OCI-LY7 (cell line): ENCODE measurements around the gene TBX15.

ENCODE experiments used
- EZH2phosphoT487 ChIP-seq: fragments of 200-600 bp; sonication (generic); IDR thresholded peaks from 2 replicates; pipeline ENCODE4 v1.6.1; 2018; ENCODE audit warnings: low read depth, borderline replicate concordance, mild to moderate bottlenecking, mixed run types, antibody characterized with exemption, low read length, moderate library complexity, mixed read lengths
- TF ChIP-seq, protein P1 (sequence below): fragments of 200-600 bp; sonication (generic); conservative IDR thresholded peaks from 2 replicates; pipeline ENCODE4 v1.5.1; 2014; ENCODE audit warnings: mild to moderate bottlenecking, antibody characterized with exemption, low read length, moderate library complexity, mixed read lengths

DNA sequence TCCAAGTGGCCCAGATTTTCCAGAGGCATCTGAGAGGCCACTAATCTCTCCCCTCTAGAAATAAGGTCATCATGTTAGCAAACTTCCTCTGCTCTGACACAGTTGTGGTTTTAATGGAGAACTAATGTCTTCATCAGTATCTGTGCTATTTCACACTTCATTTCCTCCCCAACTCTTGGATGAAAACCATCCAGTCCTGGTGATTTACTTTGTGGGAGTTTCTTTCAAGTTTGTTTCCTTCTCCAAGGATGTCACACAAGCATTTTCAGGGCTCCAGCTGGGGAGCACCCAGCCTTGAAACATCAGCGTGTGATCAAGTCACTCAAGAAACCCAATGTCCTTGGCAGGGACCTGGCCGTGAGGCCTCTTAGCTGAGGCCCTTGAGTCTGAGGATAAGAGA, 38.8 kb downstream of the TBX15 start:
- TF ChIP-seq, protein P1, sequence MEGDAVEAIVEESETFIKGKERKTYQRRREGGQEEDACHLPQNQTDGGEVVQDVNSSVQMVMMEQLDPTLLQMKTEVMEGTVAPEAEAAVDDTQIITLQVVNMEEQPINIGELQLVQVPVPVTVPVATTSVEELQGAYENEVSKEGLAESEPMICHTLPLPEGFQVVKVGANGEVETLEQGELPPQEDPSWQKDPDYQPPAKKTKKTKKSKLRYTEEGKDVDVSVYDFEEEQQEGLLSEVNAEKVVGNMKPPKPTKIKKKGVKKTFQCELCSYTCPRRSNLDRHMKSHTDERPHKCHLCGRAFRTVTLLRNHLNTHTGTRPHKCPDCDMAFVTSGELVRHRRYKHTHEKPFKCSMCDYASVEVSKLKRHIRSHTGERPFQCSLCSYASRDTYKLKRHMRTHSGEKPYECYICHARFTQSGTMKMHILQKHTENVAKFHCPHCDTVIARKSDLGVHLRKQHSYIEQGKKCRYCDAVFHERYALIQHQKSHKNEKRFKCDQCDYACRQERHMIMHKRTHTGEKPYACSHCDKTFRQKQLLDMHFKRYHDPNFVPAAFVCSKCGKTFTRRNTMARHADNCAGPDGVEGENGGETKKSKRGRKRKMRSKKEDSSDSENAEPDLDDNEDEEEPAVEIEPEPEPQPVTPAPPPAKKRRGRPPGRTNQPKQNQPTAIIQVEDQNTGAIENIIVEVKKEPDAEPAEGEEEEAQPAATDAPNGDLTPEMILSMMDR = no peak
- TF ChIP-seq EZH2phosphoT487 = no peak
